ENCODE data around the gene PTPRE. TPM values are rescaled to one million over a fixed set of nuclear protein-coding genes. Genes with fewer than 3 reads are reported as not detected.

PTPRE gene
- polyA plus RNA-seq, 4 donors: 4.5 to 7.5 (median 6.6) TPM

DNA sequence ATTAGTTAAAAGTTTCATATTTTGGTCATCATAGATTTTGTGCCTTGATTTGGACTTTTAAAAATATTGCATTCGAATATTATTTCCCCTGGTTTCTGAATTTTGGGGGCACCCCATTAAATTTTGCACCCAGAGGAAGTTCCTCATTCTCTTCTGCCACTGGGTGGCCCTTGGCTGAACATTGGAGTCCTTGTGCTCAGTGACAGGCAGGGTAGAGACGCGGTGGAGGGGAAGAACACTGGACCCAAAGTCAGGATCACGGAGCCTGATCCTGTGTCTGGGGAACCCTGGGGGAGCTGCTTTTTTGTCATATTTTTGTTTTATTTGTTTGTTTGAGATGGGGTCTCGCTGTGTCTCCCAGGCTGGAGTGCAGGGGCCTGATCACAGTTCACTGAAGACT is 144.6 kb downstream of the PTPRE start:
- DNase-seq (ENCODE audit: low read depth in 4 of 4, low spot score in 2 of 4): no peak

DNA sequence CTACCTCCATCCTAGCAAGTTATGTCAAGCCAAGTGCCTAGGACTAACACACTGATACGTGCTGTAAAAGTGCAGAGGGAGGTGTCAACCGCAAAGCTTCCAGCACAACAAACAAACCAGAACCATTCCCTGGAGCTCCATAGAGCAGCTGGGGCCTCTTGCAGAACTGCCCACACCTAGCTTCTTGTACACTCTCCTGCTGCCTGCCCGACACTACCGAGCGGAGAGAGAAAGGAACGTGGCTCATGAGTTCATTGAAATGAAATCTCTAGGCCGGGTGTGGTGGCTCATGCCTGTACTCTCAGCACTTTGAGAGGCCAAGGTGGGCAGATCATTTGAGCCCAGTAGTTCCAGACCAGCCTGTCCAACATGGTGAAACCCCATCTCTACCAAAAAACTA is 145.8 kb downstream of the PTPRE start:
- DNase-seq (ENCODE audit: low read depth in 4 of 4, low spot score in 2 of 4): no peak

DNA sequence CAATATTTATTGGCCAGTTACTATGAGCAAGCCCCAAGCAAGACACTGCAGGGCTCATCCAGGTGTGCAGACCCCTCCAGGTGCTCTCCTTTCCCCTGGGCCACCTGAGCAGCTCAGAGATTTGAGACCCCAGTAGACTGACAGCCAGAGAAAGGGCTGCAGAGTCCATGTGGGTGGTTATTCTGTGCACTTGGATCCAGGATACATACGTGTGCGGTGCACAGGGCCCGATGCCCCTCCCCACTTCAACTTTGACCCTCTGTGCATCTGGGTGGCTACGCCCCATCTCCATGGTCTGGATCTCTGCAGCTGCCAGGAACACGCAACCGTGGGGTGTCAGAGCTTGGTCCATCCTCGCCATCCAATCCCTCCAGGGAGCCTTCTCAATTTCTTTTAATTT is 146.5 kb downstream of the PTPRE start:
- no peak for DNase-seq (ENCODE audit: low read depth in 4 of 4, low spot score in 2 of 4)

DNA sequence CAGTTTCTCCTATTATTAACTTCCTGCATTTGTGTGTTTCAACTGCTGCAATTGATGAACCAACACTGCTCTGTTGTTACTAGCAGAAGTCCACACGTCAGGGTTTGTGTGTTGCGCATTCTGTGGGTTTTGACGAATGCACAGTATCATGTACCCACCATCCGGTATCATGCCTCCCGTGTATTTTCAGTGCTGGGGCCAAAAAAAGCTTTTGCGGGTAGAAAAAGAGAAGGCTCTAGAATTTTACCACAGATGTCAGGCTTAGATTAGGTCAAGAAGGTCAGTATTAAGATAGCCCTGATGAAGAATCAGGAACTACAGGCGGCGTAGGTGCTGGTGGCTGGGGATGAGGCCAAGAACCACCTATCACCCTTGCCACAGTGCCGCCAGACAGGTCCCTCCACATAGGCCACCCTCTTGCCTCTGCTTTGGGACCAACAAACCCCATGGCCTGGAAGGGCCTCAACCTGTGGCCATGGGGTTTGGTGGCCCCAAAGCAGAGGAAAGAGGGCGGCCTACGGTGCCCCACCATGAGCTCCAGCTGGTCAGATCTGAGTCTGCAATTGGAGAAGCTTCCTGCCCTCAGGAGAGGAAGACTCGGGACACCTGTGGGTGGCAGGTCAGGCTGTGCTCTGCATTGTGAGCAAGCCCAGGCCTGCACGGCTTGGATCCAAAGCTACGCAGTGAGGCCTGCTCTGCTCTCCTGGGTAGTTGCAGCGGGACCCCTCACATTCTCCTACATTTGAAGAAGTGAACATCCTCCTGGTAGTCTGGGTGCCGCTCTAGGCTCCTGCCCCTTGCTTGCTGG is 147.5 kb downstream of the PTPRE start:
- no peak for DNase-seq (ENCODE audit: low read depth in 4 of 4, low spot score in 2 of 4)

DNA sequence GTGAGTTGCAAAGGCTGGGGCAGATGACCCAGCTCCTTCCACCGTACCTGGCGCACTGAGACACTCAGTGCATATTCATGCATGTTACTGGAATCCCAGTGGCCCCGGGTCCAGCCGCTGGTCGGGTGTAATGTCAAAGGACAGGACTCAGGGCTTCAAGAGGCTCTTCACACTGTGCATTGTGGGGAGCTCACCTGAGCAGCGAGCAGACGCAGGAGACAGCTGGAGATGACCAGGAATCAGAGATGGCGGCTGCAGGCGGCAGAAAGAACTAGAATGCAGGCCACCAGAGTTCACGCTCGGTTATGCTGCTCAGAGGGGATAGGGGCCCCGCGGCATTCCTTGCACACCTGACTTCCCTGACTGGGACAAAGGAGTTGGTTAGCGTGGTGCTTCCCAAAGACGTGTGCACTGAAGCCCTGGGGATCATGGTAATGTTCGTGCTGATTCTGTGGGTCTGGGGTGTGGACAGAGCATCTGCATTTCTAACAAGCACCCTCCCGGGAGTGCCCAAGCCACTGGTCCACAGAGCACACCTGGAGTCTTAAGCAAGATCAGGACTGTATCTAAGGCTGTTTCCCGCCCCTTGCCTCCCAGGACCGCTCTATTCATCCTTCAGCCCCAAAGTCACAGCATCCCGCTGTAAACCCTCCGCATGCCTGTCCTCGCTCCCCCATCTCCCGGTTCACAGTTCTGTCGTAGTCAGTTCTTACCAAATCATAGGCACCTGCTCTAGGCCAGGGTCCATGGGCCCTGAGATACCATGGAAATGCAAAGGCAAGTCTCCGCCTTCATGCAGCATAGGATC is 148.4 kb downstream of the PTPRE start:
- DNase-seq (ENCODE audit: low read depth in 4 of 4, low spot score in 2 of 4): no peak

DNA sequence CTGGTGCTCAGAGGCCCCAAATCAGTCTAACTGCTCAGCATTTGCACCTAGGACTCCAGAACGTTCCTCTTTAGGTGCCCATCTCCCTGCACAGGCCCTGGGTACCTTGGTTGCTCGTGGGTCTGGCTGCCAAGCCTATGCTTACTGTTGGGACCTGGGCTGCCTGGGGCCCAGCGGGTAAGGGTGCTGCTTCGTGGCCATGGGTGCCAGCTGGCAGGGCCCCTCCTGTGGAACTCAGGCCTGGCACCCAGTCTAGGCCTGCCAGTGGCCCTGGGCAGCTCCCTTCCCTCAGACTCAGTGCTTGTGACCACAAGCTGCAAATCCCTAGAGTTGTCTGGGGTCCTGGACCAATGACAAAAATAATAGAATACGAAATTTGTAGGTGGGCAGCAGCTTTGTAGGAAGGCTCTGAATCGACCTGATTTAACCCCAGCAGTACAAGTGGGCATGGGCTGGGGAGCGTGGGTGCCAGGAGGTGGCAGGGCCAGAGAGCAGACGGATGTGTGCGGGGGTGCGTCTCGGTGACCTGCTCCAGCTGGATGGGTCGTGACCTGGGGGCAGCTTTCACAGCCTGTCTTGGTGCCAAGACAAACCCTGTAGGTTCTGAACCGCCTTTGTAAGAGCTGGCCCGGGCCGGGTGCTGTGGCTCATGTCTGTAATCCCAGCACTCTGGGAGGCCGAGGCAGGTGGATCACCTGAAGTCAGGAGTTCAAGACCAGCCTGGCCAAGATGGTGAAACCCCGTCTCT is 149.6 kb downstream of the PTPRE start:
- no peak for DNase-seq (ENCODE audit: low read depth in 4 of 4, low spot score in 2 of 4)

DNA sequence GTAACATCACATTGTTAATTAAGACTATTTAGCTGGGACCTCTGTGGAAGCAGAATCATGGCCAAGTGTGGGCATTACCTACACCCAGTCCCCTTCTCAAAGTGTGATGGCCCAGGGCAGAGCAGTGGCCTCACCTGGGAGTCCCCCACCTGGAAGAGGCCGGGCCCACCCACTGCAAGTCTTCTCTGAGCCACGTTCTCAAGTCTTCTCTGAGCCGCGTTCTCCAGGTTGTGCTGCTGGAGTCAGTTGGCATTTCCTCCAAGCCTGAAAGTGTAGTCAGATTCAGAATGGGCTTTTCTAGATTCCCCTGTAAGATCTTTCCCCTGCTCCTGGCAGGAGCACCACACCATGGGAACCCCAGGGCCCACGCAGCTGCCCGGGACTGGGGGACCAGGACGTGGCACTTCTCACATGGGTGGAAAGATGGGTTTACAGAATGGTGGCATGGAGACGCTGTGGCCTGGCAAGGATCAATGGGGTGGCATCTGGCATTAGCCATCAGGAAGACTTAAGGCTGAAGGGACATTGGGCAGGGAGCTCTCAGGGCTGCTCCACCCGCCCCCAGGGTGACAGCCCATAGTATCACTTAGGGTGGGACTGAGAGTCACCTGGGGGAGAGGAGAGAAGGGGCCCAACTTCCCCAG is 151.3 kb downstream of the PTPRE start:
- no peak for DNase-seq (ENCODE audit: low read depth in 4 of 4, low spot score in 2 of 4)

DNA sequence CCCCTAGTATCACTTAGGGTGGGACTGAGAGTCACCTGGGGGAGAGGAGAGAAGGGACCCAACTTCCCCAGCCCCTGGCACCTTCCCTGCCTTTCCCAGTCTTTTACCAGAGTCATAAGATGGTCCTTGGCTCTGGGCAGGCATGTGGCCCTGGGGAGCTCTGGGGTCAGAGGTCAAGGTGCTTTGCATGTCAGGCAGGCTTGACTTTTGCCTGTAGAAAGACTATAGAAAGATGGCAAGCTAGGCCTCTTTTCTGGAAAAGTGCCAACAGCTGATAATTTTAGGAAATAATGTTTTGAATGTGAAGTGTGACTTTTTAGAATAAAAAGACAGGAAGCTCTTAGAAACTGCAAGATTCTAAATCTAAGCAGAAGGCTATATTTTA is 151.8 kb downstream of the PTPRE start:
- no peak for DNase-seq (ENCODE audit: low read depth in 4 of 4, low spot score in 2 of 4)

DNA sequence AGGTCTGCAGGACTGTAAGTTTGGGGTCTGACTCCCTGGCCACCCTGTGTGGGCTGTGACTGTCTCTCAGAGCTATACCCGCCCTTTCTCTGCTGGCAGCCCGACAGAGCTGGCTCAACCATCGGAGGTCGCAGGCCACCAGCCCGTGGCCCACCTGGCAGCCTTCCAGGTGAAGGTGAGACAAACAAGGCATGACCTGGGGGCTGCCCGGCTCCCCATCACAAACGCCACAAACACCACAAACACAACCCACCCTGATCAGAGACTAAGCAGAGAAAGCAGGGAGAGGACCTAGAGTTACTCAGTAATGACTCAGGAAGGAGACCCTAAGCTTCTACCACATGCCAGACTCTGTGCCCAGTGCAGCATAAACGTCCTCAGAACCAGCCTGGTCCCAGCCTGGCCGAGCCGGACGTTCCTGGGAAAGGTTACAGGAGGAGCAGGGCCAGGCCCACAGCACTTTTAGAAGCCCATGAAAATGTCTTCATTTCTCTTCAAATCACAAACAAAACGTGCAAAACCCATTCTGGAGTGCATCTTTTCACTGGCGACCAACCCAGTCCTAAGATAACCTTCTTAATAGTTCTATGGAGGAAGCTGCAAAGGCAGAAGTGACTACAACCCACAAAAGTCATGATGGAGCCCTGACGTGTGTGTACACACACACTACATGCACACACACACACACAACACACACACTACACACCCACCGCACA is 152.5 kb downstream of the PTPRE start:
- DNase-seq (ENCODE audit: low read depth in 4 of 4, low spot score in 2 of 4): no peak

DNA sequence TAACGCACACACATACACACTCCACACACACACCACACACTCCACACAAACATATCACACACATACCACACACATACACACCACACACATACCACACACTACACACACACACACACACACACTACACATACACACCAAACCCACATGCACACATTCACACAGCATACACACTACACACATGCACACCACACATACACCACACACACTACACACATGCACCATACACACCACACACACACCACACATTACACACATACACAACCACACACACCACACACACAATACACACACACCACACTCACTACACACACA is 153.0 kb downstream of the PTPRE start:
- DNase-seq (ENCODE audit: low read depth in 4 of 4, low spot score in 2 of 4): no peak

DNA sequence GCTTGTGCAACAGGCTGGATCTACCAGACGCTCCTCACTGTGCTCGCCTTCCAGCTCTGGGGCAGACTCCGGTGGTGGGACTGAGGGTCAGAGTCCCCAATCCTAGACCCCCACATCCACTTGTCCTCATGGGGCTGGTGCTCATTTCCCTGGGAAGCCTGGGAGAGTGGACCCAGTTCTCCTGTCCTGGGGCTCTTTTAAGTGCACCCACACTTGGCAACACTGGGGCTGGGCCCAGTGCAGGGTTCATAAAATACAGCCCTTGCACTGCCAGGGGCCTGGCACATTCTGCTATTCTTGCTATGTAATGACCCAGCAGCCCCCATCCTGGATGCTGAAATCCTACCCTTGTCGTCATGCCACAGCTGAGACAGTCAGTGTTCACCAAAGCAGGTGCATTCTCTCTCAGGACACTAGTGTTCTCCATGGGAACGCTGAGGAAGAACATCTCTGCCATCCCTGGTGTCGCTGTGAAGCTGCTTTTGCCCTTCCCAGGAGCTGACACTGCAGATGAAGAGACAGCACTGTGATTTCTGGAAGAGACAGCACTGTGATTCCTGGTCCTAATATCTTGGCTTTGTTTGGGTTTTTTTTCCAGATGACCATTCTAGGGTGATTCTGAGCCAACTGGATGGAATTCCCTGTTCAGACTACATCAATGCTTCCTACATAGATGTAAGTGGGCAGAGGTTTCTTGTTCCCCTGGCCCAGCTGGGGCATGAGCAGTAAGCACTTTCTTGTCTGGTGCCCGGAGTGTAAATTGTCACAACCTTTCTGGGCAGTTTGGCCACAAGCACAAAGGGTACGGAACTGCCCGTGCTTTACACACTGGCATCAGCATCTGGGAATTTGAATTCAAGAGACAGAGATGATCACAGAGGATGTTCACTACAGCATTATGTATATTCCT is 153.7 kb downstream of the PTPRE start:
- no peak for DNase-seq (ENCODE audit: low read depth in 4 of 4, low spot score in 2 of 4)

DNA sequence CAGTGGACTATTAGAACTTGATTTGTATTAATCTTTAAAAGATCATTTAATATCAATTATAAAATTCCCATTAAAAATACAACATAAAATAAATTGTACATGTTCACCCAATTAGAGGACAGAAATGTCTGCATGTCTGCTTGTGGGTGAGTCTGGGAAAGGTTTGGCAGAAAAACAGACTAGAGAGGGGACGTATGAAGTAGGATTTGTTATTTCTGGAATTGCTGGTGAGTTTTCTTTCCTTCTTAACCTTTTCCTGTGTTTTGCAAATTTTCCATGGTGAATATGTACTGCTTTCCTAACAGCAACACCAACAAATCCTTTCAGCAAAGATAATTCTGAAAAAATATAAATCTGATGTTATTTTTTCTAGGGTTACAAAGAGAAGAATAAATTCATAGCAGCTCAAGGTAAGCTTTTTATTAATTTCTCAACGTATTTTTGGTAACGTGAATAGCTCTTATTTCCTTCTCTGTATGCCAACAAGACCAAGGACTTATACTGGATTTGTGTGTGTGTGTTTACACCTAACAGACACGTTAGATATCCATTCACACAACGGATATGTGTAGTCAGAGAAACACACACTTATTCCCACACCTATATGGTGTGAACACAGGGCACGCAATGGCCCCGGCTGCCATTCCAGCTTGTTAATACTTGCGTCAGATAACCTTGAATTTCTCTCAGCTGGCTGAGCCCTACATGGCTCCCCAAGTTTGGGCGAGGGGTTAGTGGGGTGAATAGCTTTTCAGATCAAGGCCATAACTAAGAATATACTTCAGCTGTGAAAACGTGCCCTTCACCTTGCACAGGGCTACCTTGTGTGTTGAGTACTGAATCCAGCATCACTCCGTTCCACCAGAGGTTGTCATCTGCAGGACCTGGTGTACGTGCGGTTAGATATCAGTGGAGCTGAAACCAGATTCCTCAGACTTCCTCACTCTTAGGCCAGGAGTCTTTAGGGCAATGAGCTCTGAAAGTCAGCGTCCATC is 154.7 kb downstream of the PTPRE start:
- no peak for DNase-seq (ENCODE audit: low read depth in 4 of 4, low spot score in 2 of 4)

DNA sequence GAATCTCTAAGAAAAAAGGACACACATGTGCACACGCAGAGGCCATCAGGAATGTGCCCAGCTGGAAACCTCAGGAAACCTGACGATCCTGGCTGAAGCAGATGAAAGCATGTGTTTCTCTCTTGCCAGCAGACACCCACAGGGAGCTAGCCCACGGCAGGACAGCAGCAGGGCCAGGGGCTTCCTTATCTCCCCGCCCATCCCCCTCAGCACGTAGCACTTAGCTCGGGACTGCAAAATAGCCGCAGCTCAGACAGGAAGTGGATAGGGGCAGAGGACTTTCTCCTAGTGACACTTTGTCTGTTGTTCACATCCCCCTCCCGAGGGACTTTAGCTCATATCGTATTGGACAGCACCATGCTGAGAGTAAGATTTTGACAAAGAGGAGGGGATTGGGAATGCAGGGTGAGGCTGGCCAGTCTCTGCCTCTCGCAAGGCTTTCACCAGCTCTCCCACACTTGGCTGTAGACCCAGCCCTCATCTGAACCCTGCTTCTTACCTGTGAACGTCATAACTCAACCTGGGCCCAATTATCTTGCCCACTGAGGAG is 155.5 kb downstream of the PTPRE start:
- DNase-seq (ENCODE audit: low read depth in 4 of 4, low spot score in 2 of 4): no peak

DNA sequence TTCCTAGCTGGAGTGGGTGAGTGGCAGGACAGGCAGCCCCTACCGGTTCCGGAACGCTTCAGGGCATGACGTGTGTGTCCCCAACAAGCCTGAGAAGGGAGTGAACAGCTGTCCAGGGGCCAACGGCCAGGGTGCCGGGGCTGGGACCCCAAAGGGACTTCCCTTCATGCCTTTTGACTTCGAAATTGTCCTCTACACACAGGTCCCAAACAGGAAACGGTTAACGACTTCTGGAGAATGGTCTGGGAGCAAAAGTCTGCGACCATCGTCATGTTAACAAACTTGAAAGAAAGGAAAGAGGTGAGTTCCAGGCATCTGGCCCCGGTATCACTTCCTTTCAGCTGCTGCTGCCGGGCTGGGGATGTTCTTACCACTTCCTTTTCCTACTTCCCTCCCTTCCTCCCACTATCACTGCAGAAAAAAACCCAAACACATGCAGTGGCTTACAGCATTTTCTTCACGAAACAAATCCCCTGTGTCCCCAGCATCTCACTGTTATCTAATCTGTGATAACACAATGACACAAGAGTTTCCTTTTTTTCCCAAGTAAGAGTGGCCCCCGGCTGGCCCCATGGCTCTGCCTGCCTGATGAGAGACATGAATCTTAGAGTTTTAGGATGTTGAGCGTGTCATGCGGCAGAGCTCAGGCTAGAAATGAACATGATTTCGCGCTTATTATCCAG is 156.1 kb downstream of the PTPRE start:
- no peak for DNase-seq (ENCODE audit: low read depth in 4 of 4, low spot score in 2 of 4)

DNA sequence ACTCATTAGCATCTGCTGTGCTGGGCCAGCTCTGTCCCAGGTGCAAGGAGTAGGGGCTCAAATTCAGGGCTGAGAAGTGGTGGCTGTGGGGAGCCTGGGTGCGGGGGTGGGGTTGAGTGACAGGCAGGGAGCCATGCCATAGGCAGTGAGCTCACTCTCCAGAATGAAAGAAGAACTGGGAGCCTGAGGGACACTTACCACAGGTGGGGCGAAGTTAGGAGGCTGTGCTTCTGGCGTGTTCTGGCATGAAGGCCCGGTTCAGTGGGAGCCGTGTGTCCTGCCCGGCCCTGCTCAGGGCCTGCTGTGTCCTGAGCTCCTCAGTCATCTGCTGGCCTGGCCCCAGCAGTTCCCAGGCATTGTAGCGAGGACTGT is 156.8 kb downstream of the PTPRE start:
- DNase-seq (ENCODE audit: low read depth in 4 of 4, low spot score in 2 of 4): no peak

DNA sequence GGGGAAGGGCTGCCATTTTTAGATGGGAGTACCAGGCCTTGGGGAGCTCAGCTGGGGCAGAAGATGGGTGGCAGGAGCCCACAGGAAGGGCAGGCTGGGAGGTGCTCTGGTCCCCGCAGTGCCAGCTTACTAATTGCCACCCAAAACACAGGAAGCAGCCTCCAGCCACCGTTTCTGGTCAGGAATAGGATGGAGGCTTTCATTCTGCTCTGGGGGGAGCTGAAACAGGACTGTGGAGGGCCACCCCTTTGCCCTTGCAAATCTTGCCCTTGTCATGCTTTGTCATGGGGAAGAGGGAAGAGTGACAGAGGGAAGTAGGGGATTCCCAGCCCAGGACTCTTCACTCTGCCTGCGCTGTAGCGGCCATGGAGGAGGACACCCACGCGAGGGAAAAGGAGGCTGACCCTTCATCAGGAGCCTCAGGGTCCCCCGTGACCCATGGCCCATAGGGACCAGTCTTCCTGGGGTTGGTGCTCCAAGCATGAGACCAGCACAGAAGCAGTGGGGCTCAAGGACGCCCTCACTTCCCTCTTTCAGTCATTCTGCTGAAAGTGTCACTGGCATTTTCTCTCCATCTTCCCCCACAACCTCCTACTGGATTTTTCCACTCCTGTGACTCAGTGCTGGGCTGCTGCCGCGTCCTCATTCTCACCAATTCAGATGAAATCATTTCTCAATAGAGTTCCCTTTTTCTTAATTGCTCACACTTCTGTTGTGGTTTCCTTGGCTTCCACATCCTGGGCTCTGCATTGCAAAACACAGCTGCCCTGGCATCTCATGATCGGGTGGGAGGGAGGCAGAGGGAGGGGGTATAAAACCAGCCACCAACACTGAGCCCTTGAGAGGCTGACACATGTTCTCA is 157.4 kb downstream of the PTPRE start:
- DNase-seq (ENCODE audit: low read depth in 4 of 4, low spot score in 2 of 4): no peak

All from left renal cortex interstitium (tissue), 4 donors.